ENCODE measurements around the gene SLC18A3.

DNA sequence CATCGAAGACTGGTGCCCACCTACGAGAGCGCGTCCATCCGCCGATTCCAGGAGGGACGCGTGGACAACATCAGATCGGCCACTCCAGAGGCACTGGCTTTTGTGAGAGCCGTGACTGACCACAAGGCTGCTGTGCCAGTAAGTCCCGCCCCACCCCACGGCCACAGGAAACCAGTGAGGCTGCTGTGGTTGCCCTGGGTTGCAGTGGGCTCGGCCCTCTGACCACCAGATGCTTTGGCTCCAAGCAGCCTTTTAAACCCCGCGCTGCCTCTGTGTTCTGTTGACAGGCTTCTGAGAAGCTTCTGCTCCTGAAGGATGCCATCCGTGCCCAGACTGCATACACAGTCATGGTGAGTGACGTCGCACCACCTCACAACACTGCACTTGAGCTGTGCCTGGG, 45.0 kb downstream of the SLC18A3 start:
- TF ChIP-seq, protein P1, sequence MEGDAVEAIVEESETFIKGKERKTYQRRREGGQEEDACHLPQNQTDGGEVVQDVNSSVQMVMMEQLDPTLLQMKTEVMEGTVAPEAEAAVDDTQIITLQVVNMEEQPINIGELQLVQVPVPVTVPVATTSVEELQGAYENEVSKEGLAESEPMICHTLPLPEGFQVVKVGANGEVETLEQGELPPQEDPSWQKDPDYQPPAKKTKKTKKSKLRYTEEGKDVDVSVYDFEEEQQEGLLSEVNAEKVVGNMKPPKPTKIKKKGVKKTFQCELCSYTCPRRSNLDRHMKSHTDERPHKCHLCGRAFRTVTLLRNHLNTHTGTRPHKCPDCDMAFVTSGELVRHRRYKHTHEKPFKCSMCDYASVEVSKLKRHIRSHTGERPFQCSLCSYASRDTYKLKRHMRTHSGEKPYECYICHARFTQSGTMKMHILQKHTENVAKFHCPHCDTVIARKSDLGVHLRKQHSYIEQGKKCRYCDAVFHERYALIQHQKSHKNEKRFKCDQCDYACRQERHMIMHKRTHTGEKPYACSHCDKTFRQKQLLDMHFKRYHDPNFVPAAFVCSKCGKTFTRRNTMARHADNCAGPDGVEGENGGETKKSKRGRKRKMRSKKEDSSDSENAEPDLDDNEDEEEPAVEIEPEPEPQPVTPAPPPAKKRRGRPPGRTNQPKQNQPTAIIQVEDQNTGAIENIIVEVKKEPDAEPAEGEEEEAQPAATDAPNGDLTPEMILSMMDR (IDR thresholded peaks at IDR 0.05), result no peak
- TF ChIP-seq POLR2A (IDR thresholded peaks at IDR 0.05) (no peak), POLR2AphosphoS5 (IDR thresholded peaks at IDR 0.05) (no peak), EP300 (IDR thresholded peaks at IDR 0.05; ENCODE audit: low read depth) (no peak)

All from transverse colon (tissue), 4 donors.